Kidney tubule cell (primary cell): Measurements from ENCODE around the gene DNAJC22.
"Not testable (repeated sequence)": the region's sequence is repeated elsewhere in the genome, so short reads cannot be mapped to it uniquely, and the experiment has no call there.

ENCODE experiments used
- DNase-seq: peaks from one replicate; pipeline ENCODE4 v3.0.0-alpha.2; 2018; ENCODE audit warnings: low spot score

The DNAJC22 gene

DNA sequence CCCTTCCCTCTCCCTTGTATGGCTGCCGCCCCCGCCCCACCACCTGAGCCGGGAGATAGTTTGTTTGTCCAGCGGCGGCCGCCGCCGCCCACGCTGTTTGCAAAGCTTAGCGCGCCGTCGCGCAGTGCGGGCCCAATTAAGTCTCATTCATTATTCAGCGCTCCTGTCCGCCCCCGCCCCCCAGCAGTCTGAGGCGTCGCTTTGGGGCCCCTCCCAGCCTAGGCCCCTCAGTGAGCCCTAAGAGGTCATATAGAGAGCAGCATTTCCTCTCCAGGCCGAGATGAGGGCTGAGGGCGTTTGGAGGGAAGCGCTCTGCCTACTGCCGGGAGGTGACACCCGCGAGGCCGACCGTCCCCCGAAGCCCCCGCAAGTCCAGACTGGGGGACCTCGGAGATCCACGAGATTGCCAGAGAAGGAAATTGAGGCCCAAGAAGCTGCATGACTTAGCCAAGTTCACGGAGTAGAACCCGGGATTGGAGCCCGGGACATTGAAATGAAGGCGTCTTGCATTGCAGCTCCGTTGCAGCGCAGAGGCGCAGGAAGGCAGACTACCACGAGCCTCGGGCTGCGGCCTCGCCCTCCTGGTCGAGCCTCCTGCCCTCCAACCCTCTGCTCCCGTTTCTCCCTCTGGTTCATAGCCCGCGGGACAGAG is at the start of gene DNAJC22:
DNAJC22 (plus strand) TSS at position 230 of the 652 bp plus-strand sequence. CDS start 1,985 bp downstream, outside the sequence.
- no peak for DNase-seq

DNA sequence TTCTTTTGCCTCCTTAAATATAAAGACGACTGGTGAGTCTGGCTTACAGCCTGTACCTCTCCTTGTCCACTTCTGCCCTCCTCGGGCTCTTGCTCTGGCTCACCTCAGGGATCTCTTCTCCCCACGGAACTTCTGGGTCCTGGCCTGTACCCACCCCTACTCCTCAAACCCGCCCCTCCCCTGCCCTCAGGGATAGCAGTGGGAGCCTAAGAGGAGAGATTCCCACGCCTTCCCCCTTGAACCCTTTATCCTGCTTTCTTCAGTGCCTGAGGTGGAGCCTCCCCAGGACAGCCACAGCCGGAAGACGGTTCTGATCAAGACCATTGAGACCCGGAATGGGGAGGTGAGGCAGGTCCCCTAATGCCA is 49.0 kb upstream of the DNAJC22 start:
- no peak for DNase-seq

DNA sequence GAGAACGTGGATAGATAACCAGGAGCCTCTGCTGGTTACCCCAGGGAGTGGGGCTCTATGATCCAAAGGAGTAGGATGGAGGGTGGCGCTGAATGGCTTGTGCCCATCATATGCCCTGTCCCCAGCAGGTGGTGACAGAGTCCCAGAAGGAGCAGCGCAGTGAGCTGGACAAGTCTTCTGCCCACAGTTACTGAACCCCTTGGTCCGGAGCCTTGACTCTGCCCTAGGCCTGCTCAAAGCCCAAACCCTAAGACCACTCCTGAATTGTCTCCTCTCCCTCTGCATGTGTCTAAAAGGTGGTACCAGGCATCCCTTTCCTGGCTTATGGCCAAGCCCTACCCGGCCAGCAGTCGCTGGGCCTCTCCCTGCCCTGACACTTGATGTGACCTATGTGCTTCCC is 48.5 kb upstream of the DNAJC22 start:
- DNase-seq: no peak

DNA sequence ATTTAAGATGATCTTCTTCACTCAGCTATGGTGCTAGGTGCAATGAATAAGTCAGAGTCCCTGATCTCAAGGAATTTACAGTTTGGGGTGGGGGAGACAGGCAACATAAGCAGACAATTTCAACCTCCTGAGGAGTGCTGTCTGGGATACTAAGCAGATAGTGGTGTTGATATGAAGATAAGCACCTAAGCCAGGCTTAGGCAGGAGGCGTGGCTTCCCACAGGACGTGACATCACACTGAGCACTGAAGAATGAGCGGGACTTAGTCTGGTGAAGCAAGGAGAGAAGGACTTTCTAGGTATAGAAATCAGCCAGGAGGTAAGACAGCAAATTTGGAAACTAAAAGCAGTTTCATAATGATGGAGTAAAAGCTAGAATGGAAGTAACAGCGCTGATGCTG is 44.9 kb upstream of the DNAJC22 start:
- DNase-seq: no peak

DNA sequence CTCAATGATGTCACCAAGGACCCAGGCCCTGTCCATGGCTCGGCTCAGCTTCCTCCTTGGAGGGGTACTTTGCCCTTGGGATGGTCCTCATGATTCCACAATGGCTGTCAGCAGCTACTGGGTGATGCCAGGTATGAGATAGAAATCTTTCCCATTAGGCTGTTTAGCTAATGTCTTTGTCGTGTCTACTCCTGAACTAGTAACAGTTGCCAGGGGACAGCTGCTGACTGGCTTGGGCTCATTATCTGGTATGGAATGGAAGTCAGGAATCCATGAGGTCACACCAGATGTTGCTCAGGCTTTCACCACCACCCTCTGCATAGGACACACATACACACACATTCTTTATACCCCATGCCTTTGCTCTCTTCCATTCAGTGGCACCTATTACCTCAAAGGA is 42.5 kb upstream of the DNAJC22 start:
- no peak for DNase-seq

DNA sequence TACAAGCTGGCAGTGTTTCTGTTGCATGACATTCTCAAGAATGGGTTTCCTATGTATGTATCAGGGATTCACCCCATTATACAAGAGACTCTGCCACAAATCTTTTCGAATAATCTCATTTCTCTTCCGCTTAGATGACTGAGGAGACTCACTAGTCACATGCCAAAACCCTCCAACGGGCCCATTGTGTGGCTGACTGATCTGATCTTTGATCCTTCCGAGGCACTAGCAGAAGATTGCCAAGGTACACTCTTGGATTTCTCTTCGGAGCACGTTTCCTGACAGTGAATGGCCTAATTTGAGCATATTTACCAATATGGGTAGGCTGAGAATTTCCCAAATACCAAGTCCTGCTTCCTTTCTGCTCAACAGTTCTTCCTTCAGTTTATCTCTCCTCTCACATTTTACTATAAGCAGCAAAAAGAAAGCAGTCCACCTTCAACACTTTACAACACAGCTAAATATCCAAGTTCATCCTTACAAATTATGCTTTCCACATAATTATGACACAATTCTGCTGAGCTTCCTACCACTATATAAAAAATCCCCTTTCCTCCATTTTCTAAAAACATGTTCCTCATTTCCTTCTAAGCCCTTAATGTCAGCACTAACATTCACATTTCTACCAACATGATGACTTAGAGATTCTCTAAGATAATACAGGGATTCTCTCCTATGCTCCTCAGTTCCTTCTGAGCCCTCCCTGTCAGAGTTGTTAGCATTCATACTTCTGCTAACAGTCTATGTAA is 40.8 kb upstream of the DNAJC22 start:
- no peak for DNase-seq

DNA sequence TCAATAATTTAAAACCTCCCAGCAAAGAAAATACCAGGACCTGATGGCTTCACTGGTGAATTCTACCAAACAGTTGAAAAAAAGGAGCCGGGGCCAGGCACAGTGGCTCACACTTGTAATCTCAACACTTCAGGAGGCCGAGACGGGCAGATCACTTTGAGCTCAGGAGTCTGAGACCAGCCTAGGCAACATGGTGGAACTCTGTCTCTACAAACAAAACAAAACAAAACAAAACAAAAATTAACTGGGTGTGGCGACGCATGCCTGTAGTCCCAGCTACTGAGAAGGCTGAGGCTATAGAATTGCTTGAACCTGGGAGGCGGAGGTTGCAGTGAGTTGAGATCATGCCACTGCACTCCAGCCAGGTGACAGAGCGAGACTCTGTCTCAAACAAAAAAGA is 37.3 kb upstream of the DNAJC22 start:
- no peak for DNase-seq

DNA sequence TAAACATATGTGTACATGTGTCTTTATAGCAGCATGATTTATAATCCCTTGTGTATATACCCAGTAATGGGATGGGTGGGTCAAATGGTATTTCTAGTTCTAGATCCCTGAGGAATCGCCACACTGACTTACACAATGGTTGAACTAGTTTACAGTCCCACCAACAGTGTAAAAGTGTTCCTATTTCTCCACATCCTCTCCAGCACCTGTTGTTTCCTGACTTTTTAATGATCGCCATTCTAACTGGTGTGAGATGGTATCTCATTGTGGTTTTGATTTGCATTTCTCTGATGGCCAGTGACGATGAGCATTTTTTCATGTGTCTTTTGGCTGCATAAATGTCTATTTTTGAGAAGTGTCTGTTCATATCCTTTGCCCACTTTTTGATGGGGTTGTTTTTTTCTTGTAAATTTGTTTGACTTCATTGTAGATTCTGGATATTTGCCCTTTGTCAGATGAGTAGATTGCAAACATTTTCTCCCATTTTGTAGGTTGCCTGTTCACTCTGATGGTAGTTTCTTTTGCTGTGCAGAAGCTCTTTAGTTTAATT is 36.2 kb upstream of the DNAJC22 start:
- not testable (repeated sequence) for DNase-seq

DNA sequence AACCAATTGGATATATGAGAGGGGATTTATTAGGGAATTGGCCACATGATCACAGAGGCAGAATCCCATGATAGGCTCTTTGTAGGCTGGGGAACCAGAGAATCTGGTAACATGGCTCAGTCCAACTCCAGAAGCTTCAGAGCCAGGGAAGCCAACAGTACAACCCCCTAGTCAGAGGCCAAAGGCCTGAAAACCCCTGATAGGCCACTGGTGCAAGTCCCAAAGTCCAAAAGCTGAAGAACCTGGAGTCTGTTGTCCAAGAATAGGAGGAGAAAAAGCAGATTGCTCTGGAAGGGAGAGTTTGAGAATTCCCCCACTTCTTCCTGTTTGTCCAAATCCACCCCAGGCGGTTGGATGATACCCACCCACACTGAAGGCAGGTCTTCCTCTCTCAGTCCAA is 31.9 kb upstream of the DNAJC22 start:
- DNase-seq: no peak

DNA sequence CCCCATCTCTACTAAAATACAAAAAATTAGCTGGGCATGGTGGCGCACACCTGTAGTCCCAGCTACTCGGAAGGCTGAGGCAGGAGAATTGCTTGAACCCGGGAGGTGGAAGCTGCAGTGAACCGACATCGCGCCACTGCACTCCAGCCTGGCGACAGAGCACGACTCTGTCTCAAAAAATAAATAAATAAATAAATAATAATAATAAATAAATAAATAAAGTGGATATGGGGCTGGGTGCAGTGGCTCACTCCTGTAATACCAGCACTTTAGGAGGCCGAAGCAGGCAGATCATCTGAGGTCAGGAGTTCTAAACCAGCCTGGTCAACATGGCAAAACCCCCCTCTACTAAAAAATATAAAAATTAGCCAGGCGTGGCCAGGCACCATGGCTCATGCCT is 29.6 kb upstream of the DNAJC22 start:
- not testable (repeated sequence) for DNase-seq

DNA sequence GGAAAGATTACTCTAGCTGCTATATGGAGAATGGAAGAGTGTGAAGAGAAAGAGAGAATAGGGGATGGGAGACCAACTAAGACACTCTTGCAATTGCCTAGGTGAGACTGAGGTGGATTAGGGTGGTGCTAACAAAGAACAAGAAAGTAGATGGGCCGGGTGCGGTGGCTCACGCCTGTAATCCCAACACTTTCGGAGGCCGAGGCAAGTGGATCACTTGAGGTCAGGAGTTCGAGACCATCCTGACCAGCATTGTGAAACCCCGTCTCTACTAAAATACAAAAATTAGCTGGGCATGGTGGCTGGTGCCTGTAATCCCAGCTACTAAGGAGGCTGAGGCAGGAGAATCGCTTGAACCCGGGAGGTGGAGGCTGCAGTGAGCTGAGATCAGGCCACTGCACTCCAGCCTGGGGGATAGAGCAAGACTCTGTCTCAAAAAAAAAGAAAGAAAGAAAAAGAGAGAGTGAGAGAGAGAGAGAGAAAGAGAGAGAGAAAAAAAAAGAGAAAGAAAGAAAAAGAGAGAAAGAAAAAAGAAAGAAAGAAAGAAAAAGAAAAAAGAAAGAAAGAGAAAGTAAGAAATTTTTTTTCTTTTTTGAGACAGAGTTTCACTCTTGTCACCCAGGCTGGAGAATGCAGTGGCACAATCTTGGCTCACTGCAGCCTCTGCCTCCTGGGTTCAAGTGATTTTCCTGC is 26.1 kb upstream of the DNAJC22 start:
- not testable (repeated sequence) for DNase-seq

DNA sequence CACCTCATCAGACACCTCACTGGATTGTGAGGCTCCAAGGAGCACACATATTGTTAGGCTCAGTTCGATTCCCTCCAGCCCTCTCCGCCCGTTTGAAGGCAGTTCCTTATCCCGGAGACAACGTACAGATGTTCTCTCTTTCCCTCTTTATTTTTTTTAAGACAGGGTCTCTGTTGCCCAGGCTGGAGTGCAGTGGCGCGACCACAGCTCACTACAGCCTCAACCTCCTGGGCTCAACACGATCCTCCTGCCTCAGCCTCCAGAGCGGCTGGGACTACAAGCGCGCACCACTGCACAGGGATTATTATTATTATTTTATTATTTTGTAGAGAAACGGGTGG is 24.4 kb upstream of the DNAJC22 start:
- no peak for DNase-seq

DNA sequence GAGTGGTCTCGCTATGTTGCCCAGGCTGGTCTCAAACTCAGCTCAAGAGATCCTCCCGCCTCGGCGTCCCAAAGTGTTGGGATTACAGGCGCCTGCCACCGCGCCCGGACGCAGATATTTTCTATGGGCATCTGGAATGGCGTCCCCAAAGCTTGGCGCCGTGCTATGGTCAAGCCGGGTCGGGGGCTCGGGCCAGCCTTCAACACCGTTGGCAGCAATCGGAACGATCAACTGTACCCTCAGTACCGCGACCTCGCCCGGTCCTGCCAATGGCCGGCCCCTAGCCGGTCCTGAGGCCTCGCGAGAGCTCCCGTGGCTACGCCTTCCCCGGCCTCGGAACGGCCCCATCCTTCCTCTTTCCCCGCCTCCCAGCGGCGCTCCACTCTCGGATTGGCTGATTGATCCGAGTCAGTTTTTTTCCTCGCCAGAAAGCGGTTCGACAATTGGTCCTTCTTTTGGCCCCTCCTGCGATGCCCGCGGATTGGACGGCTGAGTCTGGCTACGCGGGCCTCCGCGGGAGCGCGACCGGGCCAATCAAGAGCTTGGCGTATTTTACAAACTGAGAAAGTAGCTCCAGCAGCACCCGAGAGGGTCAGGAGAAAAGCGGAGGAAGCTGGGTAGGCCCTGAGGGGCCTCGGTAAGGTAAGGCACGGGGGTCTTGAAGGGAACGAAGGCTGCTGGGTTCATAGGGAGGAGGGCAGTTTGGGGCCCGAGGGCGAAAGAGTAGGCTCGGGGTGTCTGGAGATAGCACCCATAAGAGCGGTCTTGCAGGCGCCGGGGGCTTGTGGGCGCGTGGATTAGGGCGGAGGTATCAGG is 23.8 kb upstream of the DNAJC22 start, which contains the start of gene TROAP:
TROAP (plus strand) TSS at position 548 of the 816 bp plus-strand sequence. CDS start 354 bp downstream, outside the sequence.
- peak; percentile 98 for DNase-seq

DNA sequence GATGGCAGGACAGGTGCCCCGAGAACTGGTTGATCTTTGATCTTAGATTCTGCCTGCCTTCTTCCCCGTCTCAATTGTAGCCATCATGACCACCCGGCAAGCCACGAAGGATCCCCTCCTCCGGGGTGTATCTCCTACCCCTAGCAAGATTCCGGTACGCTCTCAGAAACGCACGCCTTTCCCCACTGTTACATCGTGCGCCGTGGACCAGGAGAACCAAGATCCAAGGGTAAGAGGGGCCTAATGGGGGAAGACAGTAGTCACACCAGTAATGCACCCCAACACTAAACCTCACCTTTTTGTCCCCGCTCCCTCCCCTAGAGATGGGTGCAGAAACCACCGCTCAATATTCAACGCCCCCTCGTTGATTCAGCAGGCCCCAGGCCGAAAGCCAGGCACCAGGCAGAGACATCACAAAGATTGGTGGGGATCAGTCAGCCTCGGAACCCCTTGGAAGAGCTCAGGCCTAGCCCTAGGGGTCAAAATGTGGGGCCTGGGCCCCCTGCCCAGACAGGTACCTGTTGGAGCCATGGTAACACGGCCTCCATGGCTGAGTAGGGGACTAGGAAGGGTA is 23.1 kb upstream of the DNAJC22 start:
- no peak for DNase-seq

DNA sequence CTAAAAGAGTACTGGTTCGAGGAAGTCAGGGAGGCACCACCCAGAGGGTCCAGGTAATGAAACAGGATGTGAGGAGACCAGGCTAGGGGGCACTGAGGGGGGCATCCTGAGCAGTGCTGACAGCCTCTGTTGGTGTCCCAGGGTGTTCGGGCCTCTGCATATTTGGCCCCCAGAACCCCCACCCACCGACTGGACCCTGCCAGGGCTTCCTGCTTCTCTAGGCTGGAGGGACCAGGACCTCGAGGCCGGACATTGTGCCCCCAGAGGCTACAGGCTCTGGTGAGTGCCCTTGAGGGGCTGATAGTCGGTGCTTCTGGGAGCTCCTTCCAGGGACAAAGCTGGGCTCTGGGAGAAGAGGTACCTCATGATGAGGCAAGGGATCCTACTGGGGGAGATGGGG is 21.1 kb upstream of the DNAJC22 start:
- DNase-seq: no peak

DNA sequence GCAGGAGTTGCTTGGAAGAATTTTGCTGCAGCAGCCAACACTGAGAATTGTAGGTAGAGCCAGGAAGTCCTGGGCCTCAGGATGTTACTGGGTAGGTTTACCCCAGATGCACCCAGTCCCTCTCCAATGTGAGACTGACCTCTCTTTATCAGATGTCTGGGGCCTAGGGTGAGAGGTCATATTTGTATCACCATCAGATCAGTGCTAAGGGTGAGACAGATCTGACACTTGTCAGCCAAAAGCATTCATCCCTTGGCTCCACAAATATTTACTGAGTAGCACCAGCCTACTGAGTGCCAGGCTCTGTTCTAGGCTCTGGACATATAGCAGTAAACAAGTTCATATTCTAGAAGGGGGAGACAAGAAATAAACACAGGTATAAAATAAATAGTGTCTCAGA is 19.3 kb upstream of the DNAJC22 start:
- DNase-seq: no peak

DNA sequence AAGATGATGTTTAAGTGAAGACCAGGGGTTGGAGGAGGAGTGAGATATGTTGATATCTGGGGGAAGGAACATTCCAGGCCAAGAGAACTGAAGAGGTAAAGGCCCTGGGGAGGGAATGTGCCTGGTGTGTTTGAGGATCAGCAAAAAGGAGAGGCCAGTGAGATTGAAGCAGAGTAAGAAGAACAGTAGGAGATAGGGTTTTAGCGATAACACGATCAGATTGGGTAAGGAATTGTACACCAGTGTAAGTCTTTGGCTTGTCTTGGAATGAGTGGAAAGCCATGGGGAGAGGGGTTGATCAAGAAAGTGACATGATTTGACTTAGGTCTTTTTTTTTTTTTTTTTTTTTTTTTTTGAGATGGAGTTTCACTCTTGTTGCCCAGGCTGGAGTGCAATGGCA is 18.8 kb upstream of the DNAJC22 start:
- no peak for DNase-seq

DNA sequence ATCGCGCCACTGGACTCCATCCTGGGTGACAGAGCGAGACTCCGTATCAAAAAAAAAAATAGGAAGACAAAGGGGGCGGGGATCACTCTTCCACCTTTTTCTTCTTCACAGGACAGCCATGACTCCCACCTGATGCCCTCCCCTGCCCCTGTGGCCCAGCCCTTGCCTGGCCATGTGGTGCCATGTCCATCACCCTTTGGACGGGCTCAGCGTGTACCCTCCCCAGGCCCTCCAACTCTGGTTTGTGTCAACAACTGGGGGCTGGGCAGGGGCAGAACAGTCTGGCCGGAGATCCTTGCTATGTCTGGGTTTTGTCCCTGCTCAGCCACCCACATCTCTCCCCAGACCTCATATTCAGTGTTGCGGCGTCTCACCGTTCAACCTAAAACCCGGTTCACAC is 17.9 kb upstream of the DNAJC22 start:
- no peak for DNase-seq

DNA sequence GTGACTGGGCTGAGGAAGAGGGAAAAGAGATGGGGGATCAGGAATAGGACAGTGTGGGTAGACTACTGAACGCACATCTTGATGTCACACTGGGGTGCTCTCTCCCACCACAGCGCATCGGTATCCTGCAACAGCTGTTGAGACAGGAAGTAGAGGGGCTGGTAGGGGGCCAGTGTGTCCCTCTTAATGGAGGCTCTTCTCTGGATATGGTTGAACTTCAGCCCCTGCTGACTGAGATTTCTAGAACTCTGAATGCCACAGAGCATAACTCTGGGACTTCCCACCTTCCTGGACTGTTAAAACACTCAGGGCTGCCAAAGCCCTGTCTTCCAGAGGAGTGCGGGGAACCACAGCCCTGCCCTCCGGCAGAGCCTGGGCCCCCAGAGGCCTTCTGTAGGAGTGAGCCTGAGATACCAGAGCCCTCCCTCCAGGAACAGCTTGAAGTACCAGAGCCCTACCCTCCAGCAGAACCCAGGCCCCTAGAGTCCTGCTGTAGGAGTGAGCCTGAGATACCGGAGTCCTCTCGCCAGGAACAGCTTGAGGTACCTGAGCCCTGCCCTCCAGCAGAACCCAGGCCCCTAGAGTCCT is 16.6 kb upstream of the DNAJC22 start:
- DNase-seq: no peak

DNA sequence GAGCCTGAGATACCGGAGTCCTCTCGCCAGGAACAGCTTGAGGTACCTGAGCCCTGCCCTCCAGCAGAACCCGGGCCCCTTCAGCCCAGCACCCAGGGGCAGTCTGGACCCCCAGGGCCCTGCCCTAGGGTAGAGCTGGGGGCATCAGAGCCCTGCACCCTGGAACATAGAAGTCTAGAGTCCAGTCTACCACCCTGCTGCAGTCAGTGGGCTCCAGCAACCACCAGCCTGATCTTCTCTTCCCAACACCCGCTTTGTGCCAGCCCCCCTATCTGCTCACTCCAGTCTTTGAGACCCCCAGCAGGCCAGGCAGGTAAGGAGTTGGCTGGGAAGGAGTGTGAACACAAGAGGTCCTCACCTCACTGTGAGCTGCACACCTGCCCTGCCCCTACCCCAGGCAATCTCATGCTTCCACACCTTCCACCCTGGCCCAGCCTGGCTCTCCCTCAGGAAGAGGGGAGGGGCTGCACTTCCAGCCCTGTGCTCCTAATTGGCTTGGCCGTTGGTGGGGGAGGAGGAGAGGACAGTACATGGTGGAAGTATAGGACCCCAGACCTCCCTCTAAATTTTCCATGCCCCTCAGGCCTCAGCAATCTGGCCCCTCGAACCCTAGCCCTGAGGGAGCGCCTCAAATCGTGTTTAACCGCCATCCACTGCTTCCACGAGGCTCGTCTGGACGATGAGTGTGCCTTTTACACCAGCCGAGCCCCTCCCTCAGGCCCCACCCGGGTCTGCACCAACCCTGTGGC is 15.9 kb upstream of the DNAJC22 start:
- DNase-seq: no peak
